ENCODE measurements around the gene SLC38A2.

Gene SLC38A2

DNA sequence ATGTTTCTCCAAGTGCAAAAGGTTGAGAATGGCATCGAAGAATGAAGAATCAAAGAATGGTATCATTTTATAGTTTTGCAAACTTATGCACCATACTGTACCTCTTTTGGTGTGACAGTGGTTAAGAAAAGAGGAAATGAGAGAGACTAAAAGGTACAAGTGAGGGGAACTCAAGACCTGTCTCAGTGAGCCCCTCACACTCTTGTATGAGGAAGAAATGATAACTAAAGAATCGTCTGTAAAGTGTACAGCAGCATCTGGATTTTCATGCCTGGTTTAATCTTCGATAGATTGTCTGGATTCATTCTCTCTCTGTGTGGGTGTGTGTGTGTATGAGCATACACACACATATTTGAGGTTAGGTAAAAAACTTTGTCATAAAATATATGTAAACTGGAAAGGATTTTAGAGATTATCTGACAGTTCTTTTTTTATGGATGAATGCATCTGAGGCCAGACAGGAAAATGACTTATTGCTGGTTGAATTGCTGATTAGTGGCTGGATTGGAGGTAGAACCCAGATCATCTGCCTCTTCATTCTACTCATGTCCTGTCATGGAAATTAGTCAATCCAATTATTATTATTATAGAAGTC is 16.0 kb upstream of the SLC38A2 start:
- no peaks in the 10 kb centered on the region for H3K27me3 ChIP-seq (replicated peaks in 2 of 5; ENCODE audit: control insufficient read depth in 4 of 5, insufficient read depth in 5 of 5, low read length in 4 of 5)
- no peaks in the 10 kb centered on the region for H3K9me3 ChIP-seq (ENCODE audit: control extremely low read depth in 1 of 5, control insufficient read depth in 4 of 5, insufficient read depth in 2 of 5, low read depth in 1 of 5, low read length in 4 of 5)
- H3K36me3 ChIP-seq (ENCODE audit: control insufficient read depth in 4 of 4, insufficient read depth in 4 of 4, low read length in 3 of 4): peaks cover 0 to 10% (median 3%) of the 10 kb centered on the region in 4 experiments
- peaks cover 26 to 57% (median 48%) of the 10 kb centered on the region in 4 experiments for H3K4me1 ChIP-seq (ENCODE audit: control extremely low read depth in 1 of 4, control insufficient read depth in 4 of 4, insufficient read depth in 4 of 4, low read length in 3 of 4)
- ChIA-PET POLR2A (interaction anchor here (1.0 kb wide), 1 partner anchor 17 kb away, joined by 5 read pairs; no protein-coding TSS in a partner anchor), CTCF (interaction anchor here (0.6 to 1.0 kb wide), 2 partner anchors 30 to 127 kb away, joined by 3 to 5 read pairs; no protein-coding TSS in a partner anchor)
- peak in 2 of 3 donors; percentile 62 to 78 for DNase-seq
- peak overlapping the region in 2 of 7 experiments; percentile 15 to 71 for H3K4me3 ChIP-seq (ENCODE audit: control insufficient read depth in 1 of 7, extremely low read depth in 1 of 7, insufficient read depth in 4 of 7, low read depth in 2 of 7, low read length in 6 of 7)
- H3K27ac ChIP-seq (ENCODE audit: insufficient read depth in 1 of 2, low read depth in 1 of 2, low read length in 2 of 2, poor library complexity in 1 of 2, severe bottlenecking in 2 of 2): no peak overlapping the region
- WGBS (ENCODE audit: insufficient coverage): 56% methylated on average over 2 of the region's 3 CpGs

DNA sequence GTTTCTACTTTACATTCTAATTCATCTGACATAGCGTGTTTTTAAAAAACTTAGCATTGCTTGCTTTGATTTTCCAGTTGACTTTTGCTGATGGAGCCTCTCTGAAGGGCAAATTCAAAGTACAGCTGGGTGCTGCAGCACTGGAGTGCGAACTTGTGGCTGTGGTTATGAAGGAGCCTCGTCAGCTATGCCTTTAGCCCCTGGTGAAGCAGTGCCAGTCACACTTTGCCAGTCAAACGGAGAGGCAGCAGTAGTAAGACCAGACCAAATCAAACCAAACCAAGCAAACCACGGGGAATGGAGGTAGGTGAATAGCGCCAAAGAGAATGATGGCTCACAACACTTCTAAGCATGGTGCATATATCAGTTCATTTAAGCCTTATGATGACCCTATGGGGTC is 15.1 kb upstream of the SLC38A2 start:
- no peak overlapping the region for H3K27ac ChIP-seq (ENCODE audit: insufficient read depth in 1 of 2, low read depth in 1 of 2, low read length in 2 of 2, poor library complexity in 1 of 2, severe bottlenecking in 2 of 2)
- peak overlapping the region in 2 of 7 experiments; percentile 19 to 71 for H3K4me3 ChIP-seq (ENCODE audit: control insufficient read depth in 1 of 7, extremely low read depth in 1 of 7, insufficient read depth in 4 of 7, low read depth in 2 of 7, low read length in 6 of 7)
- CTCF ChIA-PET: interaction anchor here (0.6 to 1.0 kb wide), 3 partner anchors 62 to 128 kb away, joined by 3 to 4 read pairs (median 3); no protein-coding TSS in a partner anchor
- no peaks in the 10 kb centered on the region for H3K9me3 ChIP-seq (ENCODE audit: control extremely low read depth in 1 of 5, control insufficient read depth in 4 of 5, insufficient read depth in 2 of 5, low read depth in 1 of 5, low read length in 4 of 5)
- POLR2A ChIA-PET: interaction anchor here (1.0 kb wide), 1 partner anchor 16 kb away, joined by 5 read pairs; no protein-coding TSS in a partner anchor
- peak in 1 of 3 donors; percentile 51 for DNase-seq
- peaks cover 26 to 61% (median 51%) of the 10 kb centered on the region in 4 experiments for H3K4me1 ChIP-seq (ENCODE audit: control extremely low read depth in 1 of 4, control insufficient read depth in 4 of 4, insufficient read depth in 4 of 4, low read length in 3 of 4)
- H3K36me3 ChIP-seq (ENCODE audit: control insufficient read depth in 4 of 4, insufficient read depth in 4 of 4, low read length in 3 of 4): peaks cover 0 to 10% (median 3%) of the 10 kb centered on the region in 4 experiments
- WGBS (ENCODE audit: insufficient coverage): 58% methylated on average over 4 of the region's 6 CpGs
- H3K27me3 ChIP-seq (replicated peaks in 2 of 5; ENCODE audit: control insufficient read depth in 4 of 5, insufficient read depth in 5 of 5, low read length in 4 of 5): no peaks in the 10 kb centered on the region

DNA sequence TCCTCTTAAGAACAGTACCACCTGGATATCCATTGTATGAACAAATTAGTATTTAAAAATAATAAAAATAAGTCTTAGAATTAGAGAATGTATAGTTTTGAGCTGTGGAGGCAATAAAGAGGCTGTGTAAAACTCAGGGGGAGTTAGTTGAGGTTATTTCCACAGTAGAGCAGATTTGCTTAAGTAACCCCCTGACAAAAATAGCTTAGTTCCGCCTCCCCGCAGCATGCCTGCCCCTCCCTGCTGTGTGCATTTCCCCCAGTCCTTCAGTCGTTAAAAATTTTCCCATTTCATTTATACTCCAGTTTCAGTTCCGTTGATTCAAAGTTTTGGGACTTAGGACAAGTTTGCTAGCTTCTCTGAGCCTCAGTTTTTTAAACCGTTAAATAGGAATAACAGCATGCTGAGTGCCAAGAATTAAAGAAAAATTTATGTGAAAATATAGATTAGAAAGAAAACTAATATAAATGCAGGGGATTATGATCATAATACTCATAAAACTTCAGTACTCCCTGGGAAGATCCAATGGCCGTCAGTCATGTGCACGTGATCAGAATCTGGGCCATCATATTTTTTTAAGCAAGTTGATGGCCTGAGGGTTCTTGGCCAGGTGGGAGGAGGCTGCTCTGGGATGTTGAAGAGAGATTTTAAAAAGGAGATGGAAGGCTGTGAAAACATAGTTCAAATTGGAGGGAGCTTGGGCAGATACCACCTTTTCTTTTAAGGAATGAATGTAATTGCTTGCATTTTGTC is 14.5 kb upstream of the SLC38A2 start:
- CTCF ChIA-PET: interaction anchor here (1.0 to 1.5 kb wide), 2 partner anchors 63 to 275 kb away, joined by 3 to 4 read pairs; no protein-coding TSS in a partner anchor
- H3K27ac ChIP-seq (ENCODE audit: insufficient read depth in 1 of 2, low read depth in 1 of 2, low read length in 2 of 2, poor library complexity in 1 of 2, severe bottlenecking in 2 of 2): peak overlapping the region in 1 of 2 experiments; percentile 66

DNA sequence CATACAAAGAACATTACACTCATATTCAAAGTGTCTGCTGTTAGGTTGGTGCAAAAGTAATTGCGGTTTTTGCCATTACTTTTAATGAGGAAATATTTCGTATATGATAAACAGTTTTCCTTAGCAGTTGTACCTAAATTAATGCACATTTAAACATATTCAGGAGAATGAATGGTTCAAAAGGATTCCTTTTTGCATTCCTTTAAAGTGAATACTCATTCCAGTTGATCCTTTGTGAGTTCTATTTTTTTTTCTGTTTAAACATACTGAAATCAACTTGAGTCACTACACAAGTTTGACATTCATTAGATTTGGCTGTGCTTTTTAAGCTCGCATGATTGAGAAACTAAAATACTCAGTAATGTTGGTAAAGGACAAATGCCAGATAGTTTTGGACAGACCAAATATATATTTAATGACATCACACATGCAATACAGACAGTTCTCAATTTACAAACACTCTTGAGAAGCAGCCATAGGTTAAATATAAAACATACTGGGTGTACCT is 13.8 kb upstream of the SLC38A2 start:
- Histone ChIP-seq H3K27me3 (replicated peaks in 2 of 5; ENCODE audit: control insufficient read depth in 4 of 5, insufficient read depth in 5 of 5, low read length in 4 of 5) (no peaks in the 10 kb centered on the region), H3K27ac (ENCODE audit: insufficient read depth in 1 of 2, low read depth in 1 of 2, low read length in 2 of 2, poor library complexity in 1 of 2, severe bottlenecking in 2 of 2) (peak overlapping the region in 1 of 2 experiments; percentile 66), H3K36me3 (ENCODE audit: control insufficient read depth in 4 of 4, insufficient read depth in 4 of 4, low read length in 3 of 4) (peaks cover 0 to 9% (median 3%) of the 10 kb centered on the region in 4 experiments), H3K4me3 (ENCODE audit: control insufficient read depth in 1 of 7, extremely low read depth in 1 of 7, insufficient read depth in 4 of 7, low read depth in 2 of 7, low read length in 6 of 7) (peak overlapping the region in 3 of 7 experiments; percentile 17 to 71 (median 53)), H3K4me1 (ENCODE audit: control extremely low read depth in 1 of 4, control insufficient read depth in 4 of 4, insufficient read depth in 4 of 4, low read length in 3 of 4) (peaks cover 32 to 67% (median 54%) of the 10 kb centered on the region in 4 experiments), H3K9me3 (ENCODE audit: control extremely low read depth in 1 of 5, control insufficient read depth in 4 of 5, insufficient read depth in 2 of 5, low read depth in 1 of 5, low read length in 4 of 5) (no peaks in the 10 kb centered on the region)
- ChIA-PET POLR2A (no interaction called here), CTCF (interaction anchor here (1.5 kb wide), 1 partner anchor 276 kb away, joined by 4 read pairs; no protein-coding TSS in a partner anchor)
- no peak for DNase-seq
- WGBS (ENCODE audit: insufficient coverage): no CpG with 5 or more reads among the region's 3 CpGs

More for the DNA sequence above, 14.5 kb upstream of the SLC38A2 start:
- Histone ChIP-seq H3K27me3 (replicated peaks in 2 of 5; ENCODE audit: control insufficient read depth in 4 of 5, insufficient read depth in 5 of 5, low read length in 4 of 5) (no peaks in the 10 kb centered on the region), H3K9me3 (ENCODE audit: control extremely low read depth in 1 of 5, control insufficient read depth in 4 of 5, insufficient read depth in 2 of 5, low read depth in 1 of 5, low read length in 4 of 5) (no peaks in the 10 kb centered on the region), H3K4me1 (ENCODE audit: control extremely low read depth in 1 of 4, control insufficient read depth in 4 of 4, insufficient read depth in 4 of 4, low read length in 3 of 4) (peaks cover 32 to 67% (median 54%) of the 10 kb centered on the region in 4 experiments), H3K36me3 (ENCODE audit: control insufficient read depth in 4 of 4, insufficient read depth in 4 of 4, low read length in 3 of 4) (peaks cover 0 to 10% (median 3%) of the 10 kb centered on the region in 4 experiments), H3K4me3 (ENCODE audit: control insufficient read depth in 1 of 7, extremely low read depth in 1 of 7, insufficient read depth in 4 of 7, low read depth in 2 of 7, low read length in 6 of 7) (peak overlapping the region in 6 of 7 experiments; percentile 21 to 71 (median 48))
- POLR2A ChIA-PET: no interaction called here
- peak in 2 of 3 donors; percentile 59 to 65 for DNase-seq
- WGBS (ENCODE audit: insufficient coverage): 0% methylated on average over 5 of the region's 7 CpGs

DNA sequence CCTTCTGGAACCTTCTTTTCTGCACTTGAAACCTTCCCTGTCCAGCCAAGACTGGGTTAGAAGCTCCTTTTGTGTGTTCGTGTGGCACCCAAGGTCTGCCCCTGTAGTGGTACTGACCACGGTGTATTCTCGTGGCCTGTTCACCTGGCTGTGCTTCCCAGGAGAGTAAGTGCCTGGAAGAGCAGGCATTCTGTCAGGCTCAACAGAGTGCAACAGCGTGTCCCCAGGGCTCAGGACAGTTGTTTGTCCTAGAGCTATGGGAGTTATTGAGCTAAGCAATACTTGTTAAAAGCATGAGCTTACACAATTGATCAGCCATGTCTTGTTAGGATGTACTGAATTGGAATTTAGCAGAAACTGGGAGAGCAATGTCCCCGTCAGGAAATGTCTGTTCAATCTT is 12.9 kb upstream of the SLC38A2 start:
- Histone ChIP-seq H3K4me3 (ENCODE audit: control insufficient read depth in 1 of 7, extremely low read depth in 1 of 7, insufficient read depth in 4 of 7, low read depth in 2 of 7, low read length in 6 of 7) (peak overlapping the region in 1 of 7 experiments; percentile 40), H3K27ac (ENCODE audit: insufficient read depth in 1 of 2, low read depth in 1 of 2, low read length in 2 of 2, poor library complexity in 1 of 2, severe bottlenecking in 2 of 2) (peak overlapping the region in 1 of 2 experiments; percentile 93), H3K9me3 (ENCODE audit: control extremely low read depth in 1 of 5, control insufficient read depth in 4 of 5, insufficient read depth in 2 of 5, low read depth in 1 of 5, low read length in 4 of 5) (no peaks in the 10 kb centered on the region), H3K4me1 (ENCODE audit: control extremely low read depth in 1 of 4, control insufficient read depth in 4 of 4, insufficient read depth in 4 of 4, low read length in 3 of 4) (peaks cover 32 to 66% (median 54%) of the 10 kb centered on the region in 4 experiments), H3K27me3 (replicated peaks in 2 of 5; ENCODE audit: control insufficient read depth in 4 of 5, insufficient read depth in 5 of 5, low read length in 4 of 5) (no peaks in the 10 kb centered on the region), H3K36me3 (ENCODE audit: control insufficient read depth in 4 of 4, insufficient read depth in 4 of 4, low read length in 3 of 4) (peaks cover 0 to 3% (median 0%) of the 10 kb centered on the region in 4 experiments)
- 90% methylated on average over 4 of the region's 5 CpGs for WGBS (ENCODE audit: insufficient coverage)
- POLR2A ChIA-PET: no interaction called here
- no peak for DNase-seq
- CTCF ChIA-PET: interaction anchor here (1.5 to 1.7 kb wide), 2 partner anchors 19 to 277 kb away, joined by 3 to 4 read pairs; no protein-coding TSS in a partner anchor

DNA sequence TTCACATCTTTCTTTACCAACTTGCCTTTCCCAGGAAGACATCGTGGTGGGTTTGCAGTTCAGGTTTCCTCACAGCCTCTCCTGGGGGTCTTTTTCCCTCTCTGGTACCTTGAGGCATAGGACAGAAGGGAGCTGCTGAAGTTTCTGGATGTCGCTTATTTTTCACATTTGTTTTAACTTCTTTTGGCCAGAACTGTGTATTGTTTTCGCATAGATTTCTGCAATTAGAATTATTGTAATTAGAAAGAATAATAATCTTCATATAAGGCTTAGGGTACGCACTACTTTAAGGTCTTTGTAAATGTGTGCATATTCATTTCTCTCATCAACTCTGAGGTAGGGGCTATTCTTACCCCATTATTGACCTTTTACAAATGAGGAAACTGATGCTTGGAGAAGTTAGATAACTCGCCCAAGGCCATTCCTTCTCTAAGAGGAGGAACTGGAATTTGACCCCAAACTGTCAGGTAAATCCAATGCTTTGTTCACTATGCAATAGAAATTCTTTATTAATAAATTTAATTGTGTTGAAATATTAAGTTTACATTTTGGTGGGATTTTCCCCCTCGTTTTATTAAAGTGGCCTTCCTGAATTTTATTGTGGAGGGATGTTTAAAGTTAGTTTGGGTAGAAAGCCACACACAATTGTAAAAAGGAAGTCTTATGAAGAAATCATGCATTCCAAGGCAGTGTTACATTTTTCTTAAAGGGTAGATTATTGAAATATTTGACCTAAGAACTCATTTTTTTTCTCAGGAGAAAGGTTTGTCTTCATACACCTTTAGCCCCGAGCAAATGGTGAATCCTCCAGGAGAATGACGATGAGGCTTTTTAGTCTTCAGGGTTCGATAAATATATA is 12.1 kb upstream of the SLC38A2 start:
- peaks cover 32 to 64% (median 54%) of the 10 kb centered on the region in 4 experiments for H3K4me1 ChIP-seq (ENCODE audit: control extremely low read depth in 1 of 4, control insufficient read depth in 4 of 4, insufficient read depth in 4 of 4, low read length in 3 of 4)
- 100% methylated on average over 2 of the region's 9 CpGs for WGBS (ENCODE audit: insufficient coverage)
- no peaks in the 10 kb centered on the region for H3K27me3 ChIP-seq (replicated peaks in 2 of 5; ENCODE audit: control insufficient read depth in 4 of 5, insufficient read depth in 5 of 5, low read length in 4 of 5)
- no peaks in the 10 kb centered on the region for H3K9me3 ChIP-seq (ENCODE audit: control extremely low read depth in 1 of 5, control insufficient read depth in 4 of 5, insufficient read depth in 2 of 5, low read depth in 1 of 5, low read length in 4 of 5)
- POLR2A ChIA-PET: interaction anchor here (0.7 to 2.4 kb wide), 3 partner anchors 13 to 277 kb away, joined by 3 to 25 read pairs (median 3); partner anchors contain the start of gene SLC38A2
- CTCF ChIA-PET: interaction anchor here (1.1 to 1.7 kb wide), 2 partner anchors 17 to 20 kb away, joined by 3 read pairs; no protein-coding TSS in a partner anchor
- peak overlapping the region; percentile 84 to 93 for H3K27ac ChIP-seq (ENCODE audit: insufficient read depth in 1 of 2, low read depth in 1 of 2, low read length in 2 of 2, poor library complexity in 1 of 2, severe bottlenecking in 2 of 2)
- DNase-seq: no peak
- peak overlapping the region in 6 of 7 experiments; percentile 72 to 93 (median 86) for H3K4me3 ChIP-seq (ENCODE audit: control insufficient read depth in 1 of 7, extremely low read depth in 1 of 7, insufficient read depth in 4 of 7, low read depth in 2 of 7, low read length in 6 of 7)
- peaks cover 0 to 3% (median 0%) of the 10 kb centered on the region in 4 experiments for H3K36me3 ChIP-seq (ENCODE audit: control insufficient read depth in 4 of 4, insufficient read depth in 4 of 4, low read length in 3 of 4)

Data from common myeloid progenitor, CD34-positive (primary cell).